Measurements from ENCODE around the gene TRAF3IP3. TPM values are rescaled to one million over a fixed set of nuclear protein-coding genes. Genes with fewer than 3 reads are reported as not detected.
A peak's percentile ranks its signal among the peaks of the same experiment; 100 is the strongest.
"Not testable (repeated sequence)": the region's sequence is repeated elsewhere in the genome, so short reads cannot be mapped to it uniquely, and the experiment has no call there.

The TRAF3IP3 gene
- total RNA-seq, 3 donors from 2014 or later, result 4.7 to 7.7 (median 6.4) TPM

- H3K36me3 ChIP-seq (ENCODE audit: low read depth), result no peaks in the 10 kb centered on the region
- peak in 1 of 3 donors; percentile 32 for DNase-seq
- TF ChIP-seq CTCF (IDR thresholded peaks at IDR 0.05), result no peak
Measured at GRCh38 chr1:209790286-209791193, 34.7 kb downstream of the TRAF3IP3 start.

GRCh38 chr1:209791920-209792319 is 36.1 kb downstream of the TRAF3IP3 start:
- peak; percentile 57 to 67 (median 61) for DNase-seq
- Histone ChIP-seq H3K4me1 (ENCODE audit: low read depth) (peaks cover 28% of the 10 kb centered on the region), H3K4me3 (no peak overlapping the region), H3K36me3 (ENCODE audit: low read depth) (no peaks in the 10 kb centered on the region), H3K9me3 (no peaks in the 10 kb centered on the region)
- intact Hi-C loops (cut with DNase I, micrococcal nuclease), result no loop called here
- peak; percentile 82 for ATAC-seq
- no peak for TF ChIP-seq CTCF (IDR thresholded peaks at IDR 0.05)

More at GRCh38 chr1:209790286-209791193, 34.7 kb downstream of the TRAF3IP3 start:
- peak; percentile 85 for ATAC-seq
- Histone ChIP-seq H3K9me3 (no peaks in the 10 kb centered on the region), H3K4me1 (ENCODE audit: low read depth) (peaks cover 28% of the 10 kb centered on the region), H3K4me3 (no peak overlapping the region)
- intact Hi-C loops (cut with DNase I, micrococcal nuclease), result no loop called here

GRCh38 chr1:209793711-209794110 is 37.9 kb downstream of the TRAF3IP3 start:
- ATAC-seq; H3K9me3 ChIP-seq; intact Hi-C loops (cut with DNase I, micrococcal nuclease); H3K4me3 ChIP-seq; H3K36me3 ChIP-seq (ENCODE audit: low read depth); DNase-seq: not testable (repeated sequence)
- peaks cover 23% of the 10 kb centered on the region for H3K4me1 ChIP-seq (ENCODE audit: low read depth)

GRCh38 chr1:209797978-209798639 is 42.3 kb downstream of the TRAF3IP3 start:
- no peak for DNase-seq

GRCh38 chr1:209800984-209801834 is 45.4 kb downstream of the TRAF3IP3 start:
- no peak overlapping the region for H3K4me3 ChIP-seq
- H3K4me1 ChIP-seq (ENCODE audit: low read depth), result no peaks in the 10 kb centered on the region
- no peaks in the 10 kb centered on the region for H3K9me3 ChIP-seq
- ATAC-seq (no peak), DNase-seq (no peak)
- no peaks in the 10 kb centered on the region for H3K36me3 ChIP-seq (ENCODE audit: low read depth)
- TF ChIP-seq CTCF (IDR thresholded peaks at IDR 0.05), result no peak
- intact Hi-C loops (cut with DNase I, micrococcal nuclease), result no loop called here

More at GRCh38 chr1:209797978-209798639, 42.3 kb downstream of the TRAF3IP3 start:
- no peak for ATAC-seq
- no peaks in the 10 kb centered on the region for H3K9me3 ChIP-seq
- intact Hi-C loops (cut with DNase I, micrococcal nuclease), result no loop called here
- no peaks in the 10 kb centered on the region for H3K36me3 ChIP-seq (ENCODE audit: low read depth)
- no peak for TF ChIP-seq CTCF (IDR thresholded peaks at IDR 0.05)
- H3K4me1 ChIP-seq (ENCODE audit: low read depth), result no peaks in the 10 kb centered on the region
- no peak overlapping the region for H3K4me3 ChIP-seq

Measured in mucosa of descending colon (tissue), 3 donors.